Neutrophil (primary cell): ENCODE results near the gene PODXL2.

Experiments used
- H3K27ac ChIP-seq: fragments of 200-600 bp; sonication (generic); 2 replicates; pipeline ENCODE4 v1.5.1; 2016; ENCODE audit warnings: mild to moderate bottlenecking, moderate library complexity
- H3K27me3 ChIP-seq: fragments of 200-600 bp; sonication (generic); 2 replicates; pipeline ENCODE4 v1.6.0; 2016; ENCODE audit warnings: mild to moderate bottlenecking
- H3K36me3 ChIP-seq: fragments of 200-600 bp; sonication (generic); 2 replicates; pipeline ENCODE4 v1.5.1; 2017
- H3K4me1 ChIP-seq, 2 experiments: fragments of 200-600 bp in 1 of 2; sonication (generic) in 1 of 2; 1 replicate in 1 of 2; 2 replicates in 1 of 2; pipeline versions ENCODE4 v1.5.1 to v1.6.1; 2013 to 2016; ENCODE audit warnings: low read depth in 1 of 2, low read length in 1 of 2, mild to moderate bottlenecking in 1 of 2, moderate library complexity in 1 of 2; ENCODE audit not compliant: control insufficient read depth in 1 of 2, insufficient read depth in 1 of 2
- H3K4me3 ChIP-seq, 2 experiments: fragments of 200-600 bp in 1 of 2; sonication (generic) in 1 of 2; 1 replicate in 1 of 2; 2 replicates in 1 of 2; pipeline ENCODE4 v1.5.1; 2013 to 2016; ENCODE audit warnings: low read depth in 1 of 2, low read length in 1 of 2, mild to moderate bottlenecking in 1 of 2, moderate library complexity in 1 of 2
- H3K9me3 ChIP-seq: fragments of 200-600 bp; sonication (generic); 2 replicates; pipeline ENCODE4 v1.5.1; 2016
- TF ChIP-seq, protein P1 (sequence below): fragments of 200-600 bp; sonication (generic); IDR thresholded peaks from 2 replicates; pipeline ENCODE4 v1.5.1; 2016; ENCODE audit warnings: antibody characterized with exemption

The PODXL2 gene

DNA sequence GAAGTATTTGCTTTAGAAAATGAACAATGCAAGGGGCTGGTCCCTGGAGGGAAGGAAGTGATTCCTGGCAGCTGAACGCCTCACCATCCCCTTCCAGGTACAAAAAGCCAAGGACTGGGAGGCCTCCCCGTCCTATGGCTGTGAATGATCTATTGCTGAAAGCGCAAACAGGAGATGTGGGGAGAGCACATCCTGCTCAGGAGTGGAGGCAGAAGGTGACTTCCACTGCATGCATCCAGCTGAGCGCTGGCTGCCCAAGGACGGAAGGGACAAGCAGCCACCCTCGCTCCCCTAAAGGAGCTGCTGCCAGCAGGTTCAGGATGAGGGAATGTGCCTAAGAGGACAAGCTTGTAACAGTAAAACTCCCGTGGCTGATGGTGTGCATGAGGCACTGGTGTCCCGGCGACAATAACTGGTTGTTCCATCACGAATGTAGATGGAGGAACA lies 85.2 kb downstream of the PODXL2 start:
- H3K36me3 ChIP-seq: peaks cover 10% of the 10 kb centered on the region
- H3K4me3 ChIP-seq: no peak overlapping the region
- H3K9me3 ChIP-seq: no peaks in the 10 kb centered on the region
- H3K27me3 ChIP-seq: no peaks in the 10 kb centered on the region
- H3K27ac ChIP-seq: no peak overlapping the region
- peaks cover 4 to 5% of the 10 kb centered on the region in 2 experiments for H3K4me1 ChIP-seq
- TF ChIP-seq, protein P1, sequence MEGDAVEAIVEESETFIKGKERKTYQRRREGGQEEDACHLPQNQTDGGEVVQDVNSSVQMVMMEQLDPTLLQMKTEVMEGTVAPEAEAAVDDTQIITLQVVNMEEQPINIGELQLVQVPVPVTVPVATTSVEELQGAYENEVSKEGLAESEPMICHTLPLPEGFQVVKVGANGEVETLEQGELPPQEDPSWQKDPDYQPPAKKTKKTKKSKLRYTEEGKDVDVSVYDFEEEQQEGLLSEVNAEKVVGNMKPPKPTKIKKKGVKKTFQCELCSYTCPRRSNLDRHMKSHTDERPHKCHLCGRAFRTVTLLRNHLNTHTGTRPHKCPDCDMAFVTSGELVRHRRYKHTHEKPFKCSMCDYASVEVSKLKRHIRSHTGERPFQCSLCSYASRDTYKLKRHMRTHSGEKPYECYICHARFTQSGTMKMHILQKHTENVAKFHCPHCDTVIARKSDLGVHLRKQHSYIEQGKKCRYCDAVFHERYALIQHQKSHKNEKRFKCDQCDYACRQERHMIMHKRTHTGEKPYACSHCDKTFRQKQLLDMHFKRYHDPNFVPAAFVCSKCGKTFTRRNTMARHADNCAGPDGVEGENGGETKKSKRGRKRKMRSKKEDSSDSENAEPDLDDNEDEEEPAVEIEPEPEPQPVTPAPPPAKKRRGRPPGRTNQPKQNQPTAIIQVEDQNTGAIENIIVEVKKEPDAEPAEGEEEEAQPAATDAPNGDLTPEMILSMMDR: no peak

DNA sequence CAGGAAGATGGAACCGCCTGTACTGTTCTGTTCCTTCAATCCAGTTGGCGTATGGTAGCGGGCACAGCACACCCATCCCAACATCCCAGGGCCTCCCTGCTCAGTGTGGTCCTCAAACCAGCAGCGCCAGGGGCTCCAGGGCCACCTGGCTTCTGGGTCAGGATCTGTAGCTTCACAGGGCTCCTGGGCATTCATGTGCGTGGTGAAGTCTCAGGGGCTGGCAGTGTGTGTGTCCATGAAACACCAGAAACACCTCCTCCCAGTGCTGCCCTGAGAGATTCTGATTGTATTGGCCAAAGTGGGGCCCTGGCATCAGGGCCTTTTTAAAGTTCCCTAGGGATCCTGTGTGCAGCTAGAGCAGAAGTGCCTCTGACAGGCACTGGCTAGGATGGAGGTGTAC lies 85.9 kb downstream of the PODXL2 start:
- H3K27ac ChIP-seq: no peak overlapping the region
- H3K27me3 ChIP-seq: no peaks in the 10 kb centered on the region
- TF ChIP-seq, protein P1: no peak
- H3K4me3 ChIP-seq: no peak overlapping the region
- H3K36me3 ChIP-seq: peaks cover 15% of the 10 kb centered on the region
- peaks cover 4 to 5% of the 10 kb centered on the region in 2 experiments for H3K4me1 ChIP-seq
- no peaks in the 10 kb centered on the region for H3K9me3 ChIP-seq

GRCh38 chr3:127715532-127715931 lies 86.5 kb downstream of the PODXL2 start:
- H3K4me1 ChIP-seq: peaks cover 4 to 5% of the 10 kb centered on the region in 2 experiments
- peaks cover 21% of the 10 kb centered on the region for H3K36me3 ChIP-seq
- H3K4me3 ChIP-seq: no peak overlapping the region
- TF ChIP-seq, protein P1: no peak
- H3K9me3 ChIP-seq: no peaks in the 10 kb centered on the region
- H3K27me3 ChIP-seq: no peaks in the 10 kb centered on the region
- no peak overlapping the region for H3K27ac ChIP-seq

- H3K36me3 ChIP-seq: peaks cover 26% of the 10 kb centered on the region
- no peak overlapping the region for H3K4me3 ChIP-seq
- H3K27ac ChIP-seq: no peak overlapping the region
- H3K27me3 ChIP-seq: no peaks in the 10 kb centered on the region
- peaks cover 4 to 5% of the 10 kb centered on the region in 2 experiments for H3K4me1 ChIP-seq
- H3K9me3 ChIP-seq: no peaks in the 10 kb centered on the region
- TF ChIP-seq, protein P1: no peak
Observed at GRCh38 chr3:127716384-127716783, 87.4 kb downstream of the PODXL2 start.

- TF ChIP-seq, protein P1: no peak
- Histone ChIP-seq H3K4me3 (no peak overlapping the region), H3K27me3 (no peaks in the 10 kb centered on the region), H3K36me3 (peaks cover 26% of the 10 kb centered on the region), H3K9me3 (no peaks in the 10 kb centered on the region), H3K27ac (no peak overlapping the region), H3K4me1 (peaks cover 4 to 5% of the 10 kb centered on the region in 2 experiments)
Observed at GRCh38 chr3:127717357-127718244, 88.6 kb downstream of the PODXL2 start.
